Smooth muscle cell (in vitro differentiated cells): Measurements from ENCODE around the gene EFCAB11. TPM values are rescaled to one million over a fixed set of nuclear protein-coding genes. Genes with fewer than 3 reads are reported as not detected.

Experiments
- DNase-seq: peaks from one replicate; lab custom pipeline; 2025; ENCODE audit not compliant: unreplicated experiment; lab: John Stamatoyannopoulos, UW
- H2AFZ ChIP-seq: fragments of 200-600 bp; sonication (generic); 2 replicates; pipeline ENCODE4 v1.6.0; 2016; ENCODE audit warnings: antibody characterized with exemption, low read depth, mild to moderate bottlenecking
- H3F3A ChIP-seq: fragments of 200-600 bp; sonication (generic); 2 replicates; pipeline ENCODE4 v1.6.0; 2017; ENCODE audit warnings: antibody characterized with exemption, low read depth
- H3K27ac ChIP-seq: fragments of 200-600 bp; sonication (generic); 2 replicates; pipeline ENCODE4 v1.5.1; 2016; ENCODE audit warnings: low read depth, mild to moderate bottlenecking
- H3K27me3 ChIP-seq: fragments of 200-600 bp; sonication (generic); 2 replicates; pipeline ENCODE4 v1.6.1; 2016; ENCODE audit warnings: low read depth, mild to moderate bottlenecking
- H3K36me3 ChIP-seq: fragments of 200-600 bp; sonication (generic); 2 replicates; pipeline ENCODE4 v1.5.1; 2016; ENCODE audit warnings: low read depth
- H3K4me1 ChIP-seq: fragments of 200-600 bp; sonication (generic); 2 replicates; pipeline ENCODE4 v1.5.1; 2016; ENCODE audit warnings: low read depth
- H3K4me2 ChIP-seq: fragments of 200-600 bp; sonication (generic); 2 replicates; pipeline ENCODE4 v1.6.0; 2016; ENCODE audit warnings: mild to moderate bottlenecking
- H3K4me3 ChIP-seq: fragments of 200-600 bp; sonication (generic); 2 replicates; pipeline ENCODE4 v1.5.1; 2016; ENCODE audit warnings: mild to moderate bottlenecking
- H3K79me2 ChIP-seq: fragments of 200-600 bp; sonication (generic); 2 replicates; pipeline ENCODE4 v1.6.0; 2016; ENCODE audit warnings: low read depth, mild to moderate bottlenecking
- H3K9ac ChIP-seq: fragments of 200-600 bp; sonication (generic); 2 replicates; pipeline ENCODE4 v1.6.0; 2016; ENCODE audit warnings: low read depth
- H3K9me3 ChIP-seq: fragments of 200-600 bp; sonication (generic); replicated peaks from 2 replicates; pipeline ENCODE4 v1.5.1; 2016; ENCODE audit warnings: low read depth
- H4K20me1 ChIP-seq: fragments of 200-600 bp; sonication (generic); 2 replicates; pipeline ENCODE4 v1.6.0; 2016; ENCODE audit warnings: low read depth
- WGBS: methylation state at CpG from one replicate; pipeline ENCODE4 v1.1.7; 2016; ENCODE audit warnings: low lambda C conversion rate; 5-methylcytosine and 5-hydroxymethylcytosine counted together
- polyA plus RNA-seq: library from polyadenylated mRNA; unstranded; fragments of >200 nt; fragmentation: Nextera tagmentation; extraction: Ambion mirVana; gene quantifications from 2 replicates; pipeline ENCODE4 v1.2.1, GENCODE V29; 2016
- total RNA-seq: library from RNA; depleted of rRNA; stranded (reverse); fragments of >200 nt; gene quantifications from 2 replicates; pipeline ENCODE4 v1.2.3, GENCODE V29; 2014
- TF ChIP-seq, protein P1 (sequence below): fragments of 200-600 bp; sonication (generic); IDR thresholded peaks from 2 replicates; pipeline ENCODE4 v1.5.1; 2017; ENCODE audit warnings: borderline replicate concordance, mild to moderate bottlenecking, antibody characterized with exemption; ENCODE audit not compliant: insufficient read depth, poor library complexity, severe bottlenecking

The EFCAB11 gene
- total and polyA plus RNA-seq, 2 experiments from 2014 or later, result 3.1 to 9.5 TPM

DNA sequence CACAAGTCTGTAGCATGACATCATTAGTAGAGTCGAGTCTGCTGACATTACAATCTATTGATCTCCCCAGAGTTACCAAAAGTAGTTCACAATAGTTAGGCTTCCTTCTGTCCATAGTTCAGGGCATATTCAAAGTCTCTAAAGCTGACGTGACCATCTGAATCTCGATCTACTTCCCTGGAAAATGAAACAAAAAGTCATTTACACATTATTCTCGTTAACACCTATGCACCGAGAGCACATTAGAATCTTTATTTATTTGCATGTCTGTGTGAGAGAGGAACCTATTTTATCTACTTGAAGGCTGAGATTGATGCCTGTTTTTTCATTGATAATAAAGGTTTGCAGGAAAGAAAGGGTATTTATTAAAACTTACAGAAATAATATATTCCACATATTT lies 157.4 kb downstream of the EFCAB11 start:
- H3F3A ChIP-seq, result no peaks in the 10 kb centered on the region
- H3K36me3 ChIP-seq, result no peaks in the 10 kb centered on the region
- H3K27ac ChIP-seq, result no peak overlapping the region
- H3K9me3 ChIP-seq, result no peaks in the 10 kb centered on the region
- H2AFZ ChIP-seq, result no peak overlapping the region
- DNase-seq, result no peak
- no peak overlapping the region for H3K4me3 ChIP-seq
- WGBS, result 75% methylated on average over 5 of the region's 5 CpGs
- no peaks in the 10 kb centered on the region for H3K4me1 ChIP-seq
- no peak overlapping the region for H3K9ac ChIP-seq
- TF ChIP-seq, protein P1, sequence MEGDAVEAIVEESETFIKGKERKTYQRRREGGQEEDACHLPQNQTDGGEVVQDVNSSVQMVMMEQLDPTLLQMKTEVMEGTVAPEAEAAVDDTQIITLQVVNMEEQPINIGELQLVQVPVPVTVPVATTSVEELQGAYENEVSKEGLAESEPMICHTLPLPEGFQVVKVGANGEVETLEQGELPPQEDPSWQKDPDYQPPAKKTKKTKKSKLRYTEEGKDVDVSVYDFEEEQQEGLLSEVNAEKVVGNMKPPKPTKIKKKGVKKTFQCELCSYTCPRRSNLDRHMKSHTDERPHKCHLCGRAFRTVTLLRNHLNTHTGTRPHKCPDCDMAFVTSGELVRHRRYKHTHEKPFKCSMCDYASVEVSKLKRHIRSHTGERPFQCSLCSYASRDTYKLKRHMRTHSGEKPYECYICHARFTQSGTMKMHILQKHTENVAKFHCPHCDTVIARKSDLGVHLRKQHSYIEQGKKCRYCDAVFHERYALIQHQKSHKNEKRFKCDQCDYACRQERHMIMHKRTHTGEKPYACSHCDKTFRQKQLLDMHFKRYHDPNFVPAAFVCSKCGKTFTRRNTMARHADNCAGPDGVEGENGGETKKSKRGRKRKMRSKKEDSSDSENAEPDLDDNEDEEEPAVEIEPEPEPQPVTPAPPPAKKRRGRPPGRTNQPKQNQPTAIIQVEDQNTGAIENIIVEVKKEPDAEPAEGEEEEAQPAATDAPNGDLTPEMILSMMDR, result no peak
- H4K20me1 ChIP-seq, result no peaks in the 10 kb centered on the region
- H3K27me3 ChIP-seq, result no peaks in the 10 kb centered on the region
- no peaks in the 10 kb centered on the region for H3K79me2 ChIP-seq
- H3K4me2 ChIP-seq, result no peak overlapping the region

DNA sequence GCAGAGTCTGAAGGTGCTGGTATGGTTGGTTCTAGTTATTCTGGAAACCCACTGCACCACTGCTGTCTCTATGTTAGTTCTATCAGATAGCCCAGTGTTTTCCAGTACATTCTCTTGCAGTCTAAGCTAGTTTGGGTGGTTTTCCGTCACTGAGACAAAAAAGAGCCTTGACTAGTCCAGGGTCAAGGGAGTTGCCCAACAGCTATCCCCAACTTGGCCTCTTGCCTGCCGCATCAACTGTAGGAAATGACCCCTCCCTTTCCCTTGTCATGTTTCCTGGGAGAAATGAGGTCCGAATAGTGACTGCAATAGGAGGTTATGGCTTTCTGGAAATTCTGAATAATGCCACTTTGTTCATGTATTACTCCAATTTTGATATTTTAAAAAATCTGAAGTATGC lies 160.4 kb downstream of the EFCAB11 start:
- Histone ChIP-seq H3K27ac (no peak overlapping the region), H3K4me3 (no peak overlapping the region), H3K4me2 (no peak overlapping the region), H3K27me3 (no peaks in the 10 kb centered on the region), H3K79me2 (no peaks in the 10 kb centered on the region), H2AFZ (no peak overlapping the region), H3F3A (no peaks in the 10 kb centered on the region), H3K36me3 (no peaks in the 10 kb centered on the region), H3K9ac (no peak overlapping the region), H3K9me3 (no peaks in the 10 kb centered on the region), H3K4me1 (no peaks in the 10 kb centered on the region), H4K20me1 (no peaks in the 10 kb centered on the region)
- WGBS, result 96% methylated on average over 3 of the region's 3 CpGs
- no peak for DNase-seq
- TF ChIP-seq, protein P1, result no peak

DNA sequence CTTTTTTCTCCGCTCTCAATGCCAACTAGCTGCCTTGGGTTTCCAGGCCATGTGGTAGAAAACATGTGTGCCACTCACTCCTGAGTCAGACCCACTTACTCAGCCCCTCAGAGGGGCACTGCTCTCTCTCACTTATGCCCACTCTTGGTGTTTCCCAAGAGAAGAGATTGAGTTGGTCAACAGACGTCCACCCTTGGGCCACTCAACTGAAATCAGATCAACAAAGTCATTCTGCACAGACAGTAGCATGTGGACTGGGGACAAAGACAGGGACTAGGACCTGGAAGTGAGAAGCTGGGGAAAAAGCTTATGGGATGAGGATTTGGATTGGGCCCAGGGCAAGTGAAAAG lies 161.2 kb downstream of the EFCAB11 start:
- Histone ChIP-seq H3K9ac (no peak overlapping the region), H3K4me3 (no peak overlapping the region), H3K9me3 (no peaks in the 10 kb centered on the region), H3K27ac (no peak overlapping the region), H3K27me3 (no peaks in the 10 kb centered on the region), H4K20me1 (no peaks in the 10 kb centered on the region), H3K36me3 (no peaks in the 10 kb centered on the region), H2AFZ (no peak overlapping the region), H3K4me1 (no peaks in the 10 kb centered on the region), H3K79me2 (no peaks in the 10 kb centered on the region), H3K4me2 (no peak overlapping the region), H3F3A (no peaks in the 10 kb centered on the region)
- TF ChIP-seq, protein P1, result no peak
- no peak for DNase-seq
- WGBS, result 99% methylated on average over 2 of the region's 2 CpGs

DNA sequence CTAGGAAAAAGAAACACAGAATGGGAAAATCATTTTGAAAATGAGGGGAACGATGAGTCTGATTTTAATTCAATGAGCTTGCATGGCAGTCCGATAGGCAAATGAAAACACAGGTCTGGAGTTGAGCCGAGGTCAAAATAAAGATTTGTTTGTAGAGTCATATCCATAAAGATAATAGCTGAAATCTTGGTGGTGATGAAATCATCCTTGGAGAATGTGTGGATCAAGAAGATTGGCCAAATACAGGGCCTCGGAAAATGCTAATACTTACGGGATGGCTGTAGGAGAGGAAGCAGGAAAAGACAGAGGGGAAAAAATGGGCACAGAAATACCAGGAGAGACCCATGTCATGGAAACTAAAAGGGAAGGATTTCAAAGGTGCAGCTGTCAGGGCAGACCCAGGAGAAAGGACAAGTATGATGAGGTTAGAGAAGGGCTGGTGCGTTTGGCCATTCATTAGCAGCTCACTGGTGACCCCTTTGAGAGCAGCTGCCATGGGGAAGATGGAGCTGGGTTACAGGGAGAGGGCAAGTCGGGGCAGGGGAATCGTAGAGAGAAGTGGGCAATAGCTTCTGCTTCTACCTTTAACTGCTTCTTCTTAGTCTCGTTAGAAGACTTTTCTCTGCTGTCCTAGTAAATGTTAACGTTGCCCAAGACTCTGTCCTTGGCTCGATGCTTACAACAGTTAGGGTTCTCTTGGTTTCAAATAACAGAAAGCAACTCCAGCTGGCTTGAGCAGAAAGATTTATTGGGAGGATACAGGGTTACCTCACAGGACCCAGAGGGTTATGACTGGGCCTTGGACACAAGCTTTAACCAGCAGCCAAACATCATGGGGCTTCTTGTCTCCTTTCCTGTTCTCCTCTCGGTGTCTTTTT lies 161.8 kb downstream of the EFCAB11 start:
- Histone ChIP-seq H3F3A (no peaks in the 10 kb centered on the region), H4K20me1 (no peaks in the 10 kb centered on the region), H3K27me3 (no peaks in the 10 kb centered on the region), H3K36me3 (no peaks in the 10 kb centered on the region), H3K9me3 (no peaks in the 10 kb centered on the region), H3K79me2 (no peaks in the 10 kb centered on the region), H3K4me2 (peak overlapping the region; percentile 45), H3K27ac (peak overlapping the region; percentile 33), H2AFZ (peak overlapping the region; percentile 33), H3K4me3 (no peak overlapping the region), H3K9ac (no peak overlapping the region), H3K4me1 (no peaks in the 10 kb centered on the region)
- WGBS, result 66% methylated on average over 12 of the region's 12 CpGs
- TF ChIP-seq, protein P1, result no peak
- DNase-seq, result no peak
